HEK293 (cell line): ENCODE data around the gene CIZ1.

Experiments used
- CTCF ChIP-seq: fragments of 450-650 bp; formaldehyde crosslinking; IDR thresholded peaks from 2 replicates; pipeline ENCODE4 v1.5.1; 2016; ENCODE audit warnings: missing biosample characterization, missing genetic modification characterization
- KLF9 ChIP-seq: fragments of 450-650 bp; formaldehyde crosslinking; IDR thresholded peaks from 2 replicates; pipeline ENCODE4 v1.5.1; 2016; ENCODE audit warnings: missing biosample characterization, missing genetic modification characterization, low read depth
- MZF1 ChIP-seq: fragments of 450-650 bp; formaldehyde crosslinking; IDR thresholded peaks from 2 replicates; pipeline ENCODE4 v1.5.1; 2017; ENCODE audit warnings: missing biosample characterization, missing genetic modification characterization, borderline replicate concordance
- SP2 ChIP-seq: fragments of 450-650 bp; formaldehyde crosslinking; IDR thresholded peaks from 2 replicates; pipeline ENCODE4 v1.5.1; 2016; ENCODE audit warnings: missing biosample characterization, missing genetic modification characterization
- TSHZ1 ChIP-seq: fragments of 450-650 bp; formaldehyde crosslinking; IDR thresholded peaks from 2 replicates; pipeline ENCODE4 v1.5.1; 2016; ENCODE audit warnings: missing biosample characterization, missing genetic modification characterization, borderline replicate concordance
- YY2 ChIP-seq: fragments of 450-650 bp; formaldehyde crosslinking; IDR thresholded peaks from 2 replicates; pipeline ENCODE4 v1.5.1; 2016; ENCODE audit warnings: missing biosample characterization, missing genetic modification characterization
- ZBTB11 ChIP-seq: fragments of 450-650 bp; formaldehyde crosslinking; conservative IDR thresholded peaks from 2 replicates; pipeline ENCODE4 v1.5.1; 2016; ENCODE audit warnings: low read depth, missing biosample characterization, missing genetic modification characterization
- ZBTB44 ChIP-seq: fragments of 450-650 bp; IDR thresholded peaks from 2 replicates; pipeline ENCODE4 v1.5.1; 2018; ENCODE audit warnings: missing biosample characterization, mild to moderate bottlenecking, missing genetic modification characterization
- ZNF121 ChIP-seq: fragments of 450-650 bp; formaldehyde crosslinking; IDR thresholded peaks from 2 replicates; pipeline ENCODE4 v1.5.1; 2016; ENCODE audit warnings: missing biosample characterization, missing genetic modification characterization
- ZNF148 ChIP-seq: fragments of 450-650 bp; formaldehyde crosslinking; IDR thresholded peaks from 2 replicates; pipeline ENCODE4 v1.5.0; 2017; ENCODE audit warnings: missing biosample characterization, missing genetic modification characterization, borderline replicate concordance
- ZNF16 ChIP-seq: fragments of 450-650 bp; formaldehyde crosslinking; IDR thresholded peaks from 2 replicates; pipeline ENCODE4 v1.5.1; 2016; ENCODE audit warnings: low read depth, missing biosample characterization, missing genetic modification characterization
- ZNF169 ChIP-seq: fragments of 450-650 bp; formaldehyde crosslinking; IDR thresholded peaks from 2 replicates; pipeline ENCODE4 v1.5.1; 2016; ENCODE audit warnings: missing biosample characterization, missing genetic modification characterization
- ZNF184 ChIP-seq: fragments of 450-650 bp; IDR thresholded peaks from 2 replicates; pipeline ENCODE4 v1.5.1; 2018; ENCODE audit warnings: missing biosample characterization, mild to moderate bottlenecking, missing genetic modification characterization
- ZNF280D ChIP-seq: fragments of 450-650 bp; formaldehyde crosslinking; IDR thresholded peaks from 2 replicates; pipeline ENCODE4 v1.5.1; 2016; ENCODE audit warnings: missing biosample characterization, missing genetic modification characterization
- ZNF324 ChIP-seq: fragments of 450-650 bp; formaldehyde crosslinking; IDR thresholded peaks from 2 replicates; pipeline ENCODE4 v1.5.1; 2016; ENCODE audit warnings: missing biosample characterization, missing genetic modification characterization
- ZNF362 ChIP-seq: fragments of 450-650 bp; formaldehyde crosslinking; IDR thresholded peaks from 2 replicates; pipeline ENCODE4 v1.5.1; 2016; ENCODE audit warnings: missing biosample characterization, missing genetic modification characterization
- ZNF426 ChIP-seq: fragments of 450-650 bp; formaldehyde crosslinking; IDR thresholded peaks from 2 replicates; pipeline ENCODE4 v1.5.1; 2017; ENCODE audit warnings: missing biosample characterization, missing genetic modification characterization, mild to moderate bottlenecking, inconsistent platforms, moderate library complexity
- ZNF48 ChIP-seq: fragments of 450-650 bp; formaldehyde crosslinking; IDR thresholded peaks from 2 replicates; pipeline ENCODE4 v1.5.1; 2016; ENCODE audit warnings: missing biosample characterization, missing genetic modification characterization
- ZNF544 ChIP-seq: fragments of 450-650 bp; formaldehyde crosslinking; IDR thresholded peaks from 2 replicates; pipeline ENCODE4 v1.5.0; 2017; ENCODE audit warnings: missing biosample characterization, missing genetic modification characterization
- ZNF580 ChIP-seq: fragments of 450-650 bp; formaldehyde crosslinking; IDR thresholded peaks from 2 replicates; pipeline ENCODE4 v1.5.1; 2016; ENCODE audit warnings: missing biosample characterization, missing genetic modification characterization
- ZNF626 ChIP-seq: fragments of 450-650 bp; sonication (Bioruptor Pico); formaldehyde crosslinking; IDR thresholded peaks from 2 replicates; pipeline ENCODE4 v1.5.1; 2018; ENCODE audit warnings: missing biosample characterization, missing genetic modification characterization, inconsistent platforms

CIZ1 gene

GRCh38 chr9:128127568-128127989, 63.8 kb downstream of the CIZ1 start, which contains the start of gene PTGES2 (continued):
- TF ChIP-seq ZNF169 (tag by site-specific recombination) = no peak
- no peak for TF ChIP-seq ZNF324 (tag by site-specific recombination)
- TF ChIP-seq SP2 (tag by site-specific recombination) = no peak
- TF ChIP-seq ZBTB44 (tag by site-specific recombination) = no peak
- no peak for TF ChIP-seq ZNF626 (tag by site-specific recombination)
- no peak for TF ChIP-seq KLF9 (tag by site-specific recombination)
- TF ChIP-seq ZNF16 = no peak
- TF ChIP-seq ZNF280D (tag by site-specific recombination) = no peak
- 0 out of 2 replicates have a peak, but pooled peaks have one; percentile 3 for TF ChIP-seq CTCF (tag by site-specific recombination)
- TF ChIP-seq ZNF184 (tag by site-specific recombination) = no peak
- no peak for TF ChIP-seq ZNF544 (tag by site-specific recombination)
- TF ChIP-seq ZNF580 = no peak
- no peak for TF ChIP-seq ZNF148 (tag by site-specific recombination)
- no peak for TF ChIP-seq ZNF362 (tag by site-specific recombination)
- TF ChIP-seq MZF1 = no peak
- TF ChIP-seq ZBTB11 (tag by site-specific recombination) = no peak
- no peak for TF ChIP-seq ZNF121
- no peak for TF ChIP-seq ZNF48 (tag by site-specific recombination)
- TF ChIP-seq YY2 (tag by site-specific recombination) = no peak
- no peak for TF ChIP-seq TSHZ1
- TF ChIP-seq ZNF426 (tag by site-specific recombination) = no peak
